ENCODE data around the gene ACOT9.

ACOT9 gene

DNA sequence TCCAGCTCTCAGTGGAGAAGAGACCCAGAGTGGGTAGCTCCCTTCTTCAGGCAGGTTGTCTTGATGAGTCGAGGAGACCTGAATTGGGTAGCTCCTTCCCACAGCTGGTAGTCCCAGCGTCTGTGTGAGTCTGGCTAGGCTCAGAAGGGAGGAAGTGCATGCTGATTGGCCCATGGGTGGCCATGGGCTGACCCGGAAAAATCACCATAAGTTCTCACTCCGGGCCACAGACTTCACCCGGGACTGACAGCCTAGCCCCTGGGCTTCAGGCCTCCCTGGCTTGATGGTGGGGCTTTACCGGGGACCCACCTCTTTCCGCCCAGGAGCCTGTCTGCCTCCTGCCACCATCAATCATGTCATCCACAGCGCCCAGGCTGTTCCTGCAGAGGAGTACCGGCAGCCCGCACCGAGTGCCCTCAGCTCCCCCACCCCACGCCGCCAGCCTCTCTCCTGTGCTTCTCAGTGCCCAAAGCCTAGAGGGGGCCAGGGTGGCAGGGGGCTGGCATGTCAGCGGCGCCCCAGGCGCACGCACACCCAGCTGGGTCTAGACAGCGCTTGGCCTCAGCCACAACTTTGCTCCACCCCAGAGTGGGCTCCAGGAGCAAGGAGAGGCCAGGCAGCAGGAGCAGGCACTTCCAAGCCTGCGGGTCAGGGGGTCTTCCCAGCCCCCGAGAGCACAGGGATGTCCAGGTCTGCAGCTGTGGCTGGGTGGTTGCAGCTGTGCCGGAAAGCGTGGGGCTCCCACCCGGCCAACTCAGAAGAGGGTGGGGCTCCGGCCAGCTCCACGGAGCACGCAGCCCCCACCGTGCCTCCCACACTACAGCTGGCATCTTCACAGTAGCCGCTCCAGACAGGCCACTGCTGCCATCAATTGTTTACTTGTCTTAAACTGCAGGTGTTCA, 23.8 kb upstream of the ACOT9 start:
- H3F3A ChIP-seq (ENCODE audit: low read depth): no peaks in the 10 kb centered on the region
- no peaks in the 10 kb centered on the region for H3K36me3 ChIP-seq (ENCODE audit: insufficient read depth, low read length)
- H4K20me1 ChIP-seq (ENCODE audit: insufficient read depth, low read length, poor library complexity, severe bottlenecking): no peaks in the 10 kb centered on the region
- H3K9me3 ChIP-seq (ENCODE audit: insufficient read depth, low read depth, low read length): no peaks in the 10 kb centered on the region
- no peak overlapping the region for H3K9ac ChIP-seq (ENCODE audit: low read depth, low read length, poor library complexity, severe bottlenecking)
- H2AFZ ChIP-seq (ENCODE audit: low read length): no peak overlapping the region
- H3K4me1 ChIP-seq (ENCODE audit: insufficient read depth, low read length, poor library complexity, severe bottlenecking): no peaks in the 10 kb centered on the region
- no peaks in the 10 kb centered on the region for H3K79me2 ChIP-seq (ENCODE audit: insufficient read depth, low read length)
- H3K27me3 ChIP-seq (ENCODE audit: insufficient read depth, low read length, poor library complexity, severe bottlenecking): no peaks in the 10 kb centered on the region
- no peak for TF ChIP-seq EZH2phosphoT487 (IDR thresholded peaks at IDR 0.05; ENCODE audit: borderline replicate concordance)
- TF ChIP-seq, protein P1, sequence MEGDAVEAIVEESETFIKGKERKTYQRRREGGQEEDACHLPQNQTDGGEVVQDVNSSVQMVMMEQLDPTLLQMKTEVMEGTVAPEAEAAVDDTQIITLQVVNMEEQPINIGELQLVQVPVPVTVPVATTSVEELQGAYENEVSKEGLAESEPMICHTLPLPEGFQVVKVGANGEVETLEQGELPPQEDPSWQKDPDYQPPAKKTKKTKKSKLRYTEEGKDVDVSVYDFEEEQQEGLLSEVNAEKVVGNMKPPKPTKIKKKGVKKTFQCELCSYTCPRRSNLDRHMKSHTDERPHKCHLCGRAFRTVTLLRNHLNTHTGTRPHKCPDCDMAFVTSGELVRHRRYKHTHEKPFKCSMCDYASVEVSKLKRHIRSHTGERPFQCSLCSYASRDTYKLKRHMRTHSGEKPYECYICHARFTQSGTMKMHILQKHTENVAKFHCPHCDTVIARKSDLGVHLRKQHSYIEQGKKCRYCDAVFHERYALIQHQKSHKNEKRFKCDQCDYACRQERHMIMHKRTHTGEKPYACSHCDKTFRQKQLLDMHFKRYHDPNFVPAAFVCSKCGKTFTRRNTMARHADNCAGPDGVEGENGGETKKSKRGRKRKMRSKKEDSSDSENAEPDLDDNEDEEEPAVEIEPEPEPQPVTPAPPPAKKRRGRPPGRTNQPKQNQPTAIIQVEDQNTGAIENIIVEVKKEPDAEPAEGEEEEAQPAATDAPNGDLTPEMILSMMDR (conservative IDR thresholded peaks at IDR 0.05; ENCODE audit: low read length): no peak
- no peak overlapping the region for H3K4me2 ChIP-seq (ENCODE audit: low read depth, low read length, poor library complexity, severe bottlenecking)
- no peak overlapping the region for H3K4me3 ChIP-seq (ENCODE audit: low read length, poor library complexity, severe bottlenecking)
- H3K9me2 ChIP-seq (replicated peaks; ENCODE audit: low read depth, low read length): no peaks in the 10 kb centered on the region

DNA sequence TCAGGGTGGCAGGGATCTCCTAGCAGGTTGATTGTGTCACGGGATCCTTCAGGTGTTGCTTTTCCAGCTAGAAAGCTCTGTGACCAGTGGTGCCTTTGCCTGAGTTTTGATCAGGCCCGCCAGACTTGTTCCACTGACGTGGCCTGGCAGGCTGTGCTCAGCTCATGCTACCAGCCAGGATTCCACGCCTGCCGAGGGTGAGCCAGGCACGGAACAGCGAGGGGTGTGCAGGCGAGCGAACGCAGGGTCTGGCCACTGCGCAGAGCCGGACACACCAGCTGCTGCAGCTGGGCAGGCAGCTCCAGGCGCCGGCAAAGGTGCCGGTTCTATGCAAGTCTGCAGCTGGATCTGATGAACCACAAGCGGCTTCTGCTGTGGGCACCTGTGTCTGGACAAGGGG, 22.8 kb upstream of the ACOT9 start:
- TF ChIP-seq, protein P1 (conservative IDR thresholded peaks at IDR 0.05; ENCODE audit: low read length): no peak
- TF ChIP-seq EZH2phosphoT487 (IDR thresholded peaks at IDR 0.05; ENCODE audit: borderline replicate concordance): no peak
- H3F3A ChIP-seq (ENCODE audit: low read depth): no peaks in the 10 kb centered on the region
- H2AFZ ChIP-seq (ENCODE audit: low read length): no peak overlapping the region
- no peaks in the 10 kb centered on the region for H3K79me2 ChIP-seq (ENCODE audit: insufficient read depth, low read length)
- no peaks in the 10 kb centered on the region for H3K4me1 ChIP-seq (ENCODE audit: insufficient read depth, low read length, poor library complexity, severe bottlenecking)
- no peak overlapping the region for H3K9ac ChIP-seq (ENCODE audit: low read depth, low read length, poor library complexity, severe bottlenecking)
- no peaks in the 10 kb centered on the region for H3K9me2 ChIP-seq (replicated peaks; ENCODE audit: low read depth, low read length)
- no peaks in the 10 kb centered on the region for H3K36me3 ChIP-seq (ENCODE audit: insufficient read depth, low read length)
- H3K9me3 ChIP-seq (ENCODE audit: insufficient read depth, low read depth, low read length): no peaks in the 10 kb centered on the region
- no peak overlapping the region for H3K4me2 ChIP-seq (ENCODE audit: low read depth, low read length, poor library complexity, severe bottlenecking)
- H4K20me1 ChIP-seq (ENCODE audit: insufficient read depth, low read length, poor library complexity, severe bottlenecking): no peaks in the 10 kb centered on the region
- no peak overlapping the region for H3K4me3 ChIP-seq (ENCODE audit: low read length, poor library complexity, severe bottlenecking)
- H3K27me3 ChIP-seq (ENCODE audit: insufficient read depth, low read length, poor library complexity, severe bottlenecking): no peaks in the 10 kb centered on the region

DNA sequence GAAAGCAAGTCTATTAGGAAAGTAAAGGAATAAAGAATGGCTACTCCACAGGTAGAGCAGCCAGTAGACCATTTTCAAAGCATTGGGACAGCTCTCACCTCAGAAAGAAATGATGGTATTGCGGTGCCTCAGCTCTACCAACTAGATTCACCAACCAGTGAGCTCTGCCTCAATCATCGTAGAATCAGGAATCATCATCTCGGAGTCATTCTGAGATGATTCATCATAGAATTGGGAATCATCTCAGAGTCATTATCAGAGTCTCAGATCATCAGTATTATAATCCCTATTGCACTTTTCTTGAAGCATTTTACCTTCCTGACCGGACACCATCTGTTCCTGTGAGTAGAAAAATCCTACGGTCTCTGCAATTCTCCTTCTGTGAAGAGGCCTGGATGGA, 22.4 kb upstream of the ACOT9 start:
- H3F3A ChIP-seq (ENCODE audit: low read depth): no peaks in the 10 kb centered on the region
- no peak overlapping the region for H3K9ac ChIP-seq (ENCODE audit: low read depth, low read length, poor library complexity, severe bottlenecking)
- H3K4me1 ChIP-seq (ENCODE audit: insufficient read depth, low read length, poor library complexity, severe bottlenecking): no peaks in the 10 kb centered on the region
- H3K27me3 ChIP-seq (ENCODE audit: insufficient read depth, low read length, poor library complexity, severe bottlenecking): no peaks in the 10 kb centered on the region
- no peak overlapping the region for H2AFZ ChIP-seq (ENCODE audit: low read length)
- H3K9me2 ChIP-seq (replicated peaks; ENCODE audit: low read depth, low read length): no peaks in the 10 kb centered on the region
- TF ChIP-seq, protein P1 (conservative IDR thresholded peaks at IDR 0.05; ENCODE audit: low read length): no peak
- TF ChIP-seq EZH2phosphoT487 (IDR thresholded peaks at IDR 0.05; ENCODE audit: borderline replicate concordance): no peak
- no peaks in the 10 kb centered on the region for H3K79me2 ChIP-seq (ENCODE audit: insufficient read depth, low read length)
- no peaks in the 10 kb centered on the region for H4K20me1 ChIP-seq (ENCODE audit: insufficient read depth, low read length, poor library complexity, severe bottlenecking)
- no peak overlapping the region for H3K4me3 ChIP-seq (ENCODE audit: low read length, poor library complexity, severe bottlenecking)
- H3K36me3 ChIP-seq (ENCODE audit: insufficient read depth, low read length): no peaks in the 10 kb centered on the region
- no peaks in the 10 kb centered on the region for H3K9me3 ChIP-seq (ENCODE audit: insufficient read depth, low read depth, low read length)
- no peak overlapping the region for H3K4me2 ChIP-seq (ENCODE audit: low read depth, low read length, poor library complexity, severe bottlenecking)

All from Loucy (cell line).